ENCODE results near the gene TBC1D5. TPM values are rescaled to one million over a fixed set of nuclear protein-coding genes. Genes with fewer than 3 reads are reported as not detected.
"Not testable (repeated sequence)": the region's sequence is repeated elsewhere in the genome, so short reads cannot be mapped to it uniquely, and the experiment has no call there.

TBC1D5 gene
- polyA plus RNA-seq, 5 donors = 36.0 to 55.2 (median 54.0) TPM

- no peak for DNase-seq
Observed at GRCh38 chr3:17717411-17717810, 25.0 kb downstream of the TBC1D5 start.

- no peak for DNase-seq
Observed at GRCh38 chr3:17714473-17714872, 28.0 kb downstream of the TBC1D5 start.

GRCh38 chr3:17709236-17709810 lies 33.1 kb downstream of the TBC1D5 start:
- DNase-seq = no peak

DNA sequence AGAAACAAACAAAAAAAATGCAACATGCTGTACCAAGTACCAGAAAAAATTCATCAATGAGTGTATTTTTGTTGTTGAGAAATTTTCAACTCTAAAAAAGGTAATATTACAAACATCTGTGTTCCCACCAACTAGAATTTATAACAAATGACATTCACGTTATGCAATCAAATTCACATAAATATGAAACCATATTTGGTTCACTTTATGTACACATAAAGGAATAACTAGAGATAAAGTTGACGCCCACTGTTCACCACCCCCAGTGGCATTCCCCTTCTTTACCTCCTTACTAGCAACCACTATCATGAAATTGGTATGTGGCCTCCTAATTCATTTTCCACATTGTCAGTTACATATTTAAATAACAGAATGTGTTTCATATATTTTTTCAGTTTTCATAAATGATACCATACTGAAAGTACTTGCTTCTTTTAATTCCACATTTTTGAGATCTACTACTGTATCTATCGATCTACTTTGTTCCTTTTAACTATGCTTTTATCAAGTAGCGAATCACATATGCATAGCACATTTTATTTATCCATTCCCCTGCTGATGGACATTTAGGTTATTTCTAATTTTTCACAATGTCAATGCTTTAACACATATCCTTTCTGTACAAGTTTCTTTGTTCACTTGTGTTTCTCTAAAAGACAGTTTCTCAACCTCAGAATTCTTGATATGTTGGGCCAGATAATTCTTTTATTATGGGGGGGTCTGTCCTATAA lies 34.5 kb downstream of the TBC1D5 start:
- no peak for DNase-seq

GRCh38 chr3:17705991-17706390 lies 36.4 kb downstream of the TBC1D5 start:
- DNase-seq = not testable (repeated sequence)

DNA sequence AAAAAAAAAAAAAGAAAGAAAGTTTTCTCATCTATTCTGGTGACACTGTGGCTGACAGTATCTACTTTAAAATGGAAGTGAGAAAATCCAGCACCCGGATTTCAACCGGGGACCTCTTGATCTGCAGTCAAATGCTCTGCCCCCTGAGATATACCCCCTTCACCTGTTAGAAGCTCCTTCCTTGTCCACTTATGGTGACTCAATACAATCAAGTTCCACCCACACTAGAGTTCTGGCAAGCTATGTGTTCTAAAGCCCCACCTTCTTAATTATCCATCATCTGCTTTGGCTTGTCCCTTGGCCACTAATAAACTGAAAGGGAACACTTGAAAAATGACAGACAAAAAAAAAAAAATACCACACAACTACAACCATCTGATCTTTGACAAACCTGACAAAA lies 42.6 kb downstream of the TBC1D5 start:
- not testable (repeated sequence) for DNase-seq

- not testable (repeated sequence) for DNase-seq
Observed at GRCh38 chr3:17695665-17696064, 46.8 kb downstream of the TBC1D5 start.

- DNase-seq = not testable (repeated sequence)
Observed at GRCh38 chr3:17693670-17693999, 48.8 kb downstream of the TBC1D5 start.

DNA sequence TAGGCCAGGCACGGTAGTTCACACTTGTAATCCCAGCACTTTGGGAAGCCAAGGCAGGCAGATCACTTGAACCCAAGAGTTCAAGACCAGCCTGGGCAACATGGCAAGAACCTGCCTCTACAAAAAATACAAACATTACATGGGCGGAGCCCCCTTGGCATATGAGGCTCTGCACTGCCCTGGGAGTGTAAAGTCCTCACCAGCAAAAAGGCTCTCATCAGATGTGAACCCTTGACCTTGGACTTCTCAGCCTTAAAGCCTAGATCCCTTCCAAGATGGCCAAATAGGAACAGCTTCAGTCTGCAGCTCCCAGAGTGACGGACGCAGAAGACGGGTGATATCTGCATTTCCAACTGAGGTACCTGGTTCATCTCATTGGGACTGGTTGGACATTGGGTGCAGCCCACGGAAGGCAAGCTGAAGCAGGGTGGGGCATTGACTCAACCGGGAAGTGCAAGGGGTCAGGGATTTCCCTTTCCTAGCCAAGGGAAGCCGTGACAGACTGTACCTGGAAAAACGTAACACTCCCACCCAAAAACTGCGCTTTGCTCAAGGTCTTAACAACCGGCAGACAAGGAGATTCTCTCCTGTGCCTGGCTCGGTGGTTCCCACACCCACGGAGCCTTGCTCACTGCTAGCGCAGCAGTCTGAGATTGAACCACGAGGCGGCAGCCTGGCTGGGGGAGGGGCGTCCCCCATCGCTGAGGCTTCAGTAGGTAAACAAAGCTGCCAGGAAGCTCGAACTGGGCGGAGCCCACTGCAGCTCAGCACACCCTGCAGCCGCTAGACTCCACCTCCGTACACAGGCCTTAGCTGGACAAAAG lies 49.4 kb downstream of the TBC1D5 start:
- DNase-seq = not testable (repeated sequence)

DNA sequence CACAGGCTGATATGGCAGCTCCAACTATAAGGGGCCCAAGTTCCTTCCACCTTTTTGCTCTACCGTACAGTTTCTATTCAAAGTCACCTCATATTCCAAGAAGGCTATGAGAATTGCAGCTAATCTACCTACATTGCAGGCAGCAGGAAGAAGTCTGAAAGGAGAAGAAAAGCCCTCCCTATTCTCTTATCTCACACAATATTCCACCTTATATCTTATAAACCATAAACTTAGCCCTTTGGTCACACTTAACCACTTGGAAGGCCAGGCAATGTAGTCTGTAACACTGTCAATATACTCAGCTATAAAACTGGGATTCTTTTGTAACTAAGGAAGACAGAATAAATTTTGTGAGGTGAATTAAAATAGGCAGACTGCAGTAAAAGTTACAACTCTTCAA lies 54.9 kb downstream of the TBC1D5 start:
- no peak for DNase-seq

DNA sequence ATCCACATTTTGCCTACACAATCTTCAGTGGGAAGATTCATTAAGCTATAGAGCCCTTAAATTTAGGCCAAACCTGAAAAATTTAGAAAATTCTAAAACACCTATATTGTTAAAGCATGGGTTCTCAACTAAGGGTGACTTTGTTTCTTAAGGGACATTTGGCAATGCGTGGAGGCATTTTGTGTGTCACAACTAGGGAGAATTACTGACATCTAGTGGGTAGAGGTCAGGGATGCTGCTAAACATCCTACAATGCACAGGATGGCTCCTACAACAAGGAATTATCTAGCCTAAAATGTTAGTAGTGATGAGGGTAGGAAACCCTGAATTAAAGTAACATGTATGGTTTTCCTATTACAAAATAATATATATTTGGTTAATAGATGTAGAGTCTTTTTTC lies 55.8 kb downstream of the TBC1D5 start:
- DNase-seq = no peak

- DNase-seq = no peak
Observed at GRCh38 chr3:17683542-17684207, 58.8 kb downstream of the TBC1D5 start.

DNA sequence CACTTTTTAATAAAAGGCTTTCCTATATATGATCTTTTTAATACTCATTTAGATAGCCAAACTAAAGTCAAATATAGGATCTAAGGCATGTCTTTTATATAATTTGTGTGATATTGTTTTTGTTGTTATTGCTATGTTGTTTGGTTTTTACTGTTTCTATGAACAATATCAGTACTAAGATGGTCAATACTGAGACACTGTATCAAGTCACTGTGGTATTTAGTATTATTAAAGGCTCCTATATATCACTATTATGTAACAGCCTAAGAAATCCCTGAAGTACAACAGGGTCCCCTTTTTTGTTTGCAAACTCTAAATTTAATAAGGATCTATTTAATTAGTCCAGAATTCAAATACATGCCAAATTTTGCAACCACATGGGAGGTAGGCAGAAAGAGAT lies 61.9 kb downstream of the TBC1D5 start:
- DNase-seq = no peak

GRCh38 chr3:17678116-17678741 lies 64.2 kb downstream of the TBC1D5 start:
- DNase-seq = no peak

DNA sequence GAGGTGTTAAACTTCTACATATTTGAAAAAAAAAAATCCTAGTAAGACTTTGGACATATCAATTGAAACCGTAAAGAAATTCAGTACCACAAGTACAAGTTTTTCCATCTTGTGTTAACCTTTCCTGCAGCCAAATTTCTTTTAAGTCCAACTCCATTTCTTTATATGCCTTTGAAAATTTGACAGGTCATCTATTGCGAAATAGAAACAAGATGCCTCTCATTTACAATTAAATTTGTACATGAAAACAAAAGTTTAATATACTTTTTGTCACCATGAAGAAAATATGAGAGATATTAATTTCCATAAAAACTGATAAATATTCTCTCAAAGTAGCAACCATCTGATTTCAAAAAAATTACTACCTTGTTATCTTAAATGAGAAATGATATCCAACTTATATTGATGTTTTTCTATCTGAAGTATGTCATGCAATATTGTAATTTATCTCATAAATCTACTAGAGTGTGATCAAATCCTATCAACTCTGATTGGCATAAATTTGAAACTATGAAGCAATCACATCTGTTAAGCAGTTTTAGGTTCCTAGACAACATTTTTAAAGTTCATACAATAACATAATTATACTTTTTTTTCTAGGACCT lies 68.2 kb downstream of the TBC1D5 start:
- no peak for DNase-seq

GRCh38 chr3:17672506-17672905 lies 69.9 kb downstream of the TBC1D5 start:
- DNase-seq = no peak

- no peak for DNase-seq
Observed at GRCh38 chr3:17670749-17671148, 71.7 kb downstream of the TBC1D5 start.

GRCh38 chr3:17664923-17665322 lies 77.5 kb downstream of the TBC1D5 start:
- DNase-seq = no peak

DNA sequence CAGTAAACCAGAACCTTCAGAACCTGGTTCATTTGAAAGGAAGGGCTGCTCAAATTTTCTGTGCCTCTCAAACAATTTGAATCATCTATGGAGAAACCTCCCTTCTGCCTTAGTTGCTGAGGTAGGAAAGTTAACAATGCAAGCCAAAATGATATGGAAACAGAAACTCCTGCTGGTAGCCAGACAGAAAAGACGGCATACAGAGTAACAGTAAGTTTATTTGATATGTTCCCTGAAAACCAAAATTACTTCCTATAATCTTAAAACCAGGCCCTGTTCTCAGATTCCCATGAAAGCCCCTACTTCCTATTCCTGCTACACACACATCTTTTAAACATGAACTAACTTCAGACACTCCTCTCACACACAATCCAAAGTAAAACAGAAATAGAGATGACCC lies 86.2 kb downstream of the TBC1D5 start:
- DNase-seq = no peak

DNA sequence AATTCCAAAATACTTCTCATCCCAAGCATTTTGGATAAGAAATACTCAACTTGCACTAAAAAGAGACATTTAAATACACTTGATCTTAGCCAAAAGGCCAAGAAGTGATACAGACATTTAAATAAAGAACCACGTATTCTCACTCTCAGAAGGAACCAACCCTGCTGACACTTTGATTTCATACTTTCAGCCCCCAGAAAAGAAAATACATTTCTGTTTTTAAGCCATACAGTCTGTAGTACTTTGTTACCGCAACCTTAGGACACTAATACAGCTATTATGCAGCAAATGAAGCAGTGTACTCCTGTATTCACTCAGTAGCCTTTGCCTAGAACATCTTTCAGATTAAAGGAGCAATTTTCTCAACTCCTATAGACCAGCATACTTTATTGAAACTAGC lies 86.7 kb downstream of the TBC1D5 start:
- no peak for DNase-seq

GRCh38 chr3:17649748-17650147 lies 92.7 kb downstream of the TBC1D5 start:
- DNase-seq = not testable (repeated sequence)

All from right lung (tissue), 5 donors.